Inferior parietal cortex (tissue), 1 donor: ENCODE measurements around the gene TBC1D1.
"Not testable (repeated sequence)": the region's sequence is repeated elsewhere in the genome, so short reads cannot be mapped to it uniquely, and the experiment has no call there.

Source experiments
- DNase-seq: peaks from one replicate; pipeline ENCODE4 v3.0.0-alpha.2; 2016; ENCODE audit errors: extremely low spot score

Gene TBC1D1

GRCh38 chr4:37964734-37965457, 74.0 kb downstream of the TBC1D1 start:
- DNase-seq = no peak

GRCh38 chr4:37966044-37966443, 75.2 kb downstream of the TBC1D1 start:
- DNase-seq = no peak

- DNase-seq = no peak
Measured at GRCh38 chr4:37967736-37968135, 76.9 kb downstream of the TBC1D1 start.

- DNase-seq = no peak
Measured at GRCh38 chr4:37968747-37969146, 77.9 kb downstream of the TBC1D1 start.

GRCh38 chr4:37970702-37971101, 79.8 kb downstream of the TBC1D1 start:
- DNase-seq = no peak

- DNase-seq = no peak
Measured at GRCh38 chr4:37971202-37971601, 80.3 kb downstream of the TBC1D1 start.

- no peak for DNase-seq
Measured at GRCh38 chr4:37973441-37973840, 82.6 kb downstream of the TBC1D1 start.

GRCh38 chr4:37975321-37975822, 84.5 kb downstream of the TBC1D1 start:
- DNase-seq = not testable (repeated sequence)

GRCh38 chr4:37976507-37976906, 85.6 kb downstream of the TBC1D1 start:
- no peak for DNase-seq

- DNase-seq = no peak
Measured at GRCh38 chr4:37976991-37977470, 86.1 kb downstream of the TBC1D1 start.

- peak; percentile 47 for DNase-seq
Measured at GRCh38 chr4:37977471-37978247, 86.8 kb downstream of the TBC1D1 start.

GRCh38 chr4:37978248-37978924, 87.5 kb downstream of the TBC1D1 start:
- no peak for DNase-seq

- DNase-seq = no peak
Measured at GRCh38 chr4:37980246-37980645, 89.4 kb downstream of the TBC1D1 start.

GRCh38 chr4:37981425-37981824, 90.5 kb downstream of the TBC1D1 start:
- no peak for DNase-seq

- DNase-seq = peak; percentile 25
Measured at GRCh38 chr4:37981844-37982720, 91.2 kb downstream of the TBC1D1 start.

GRCh38 chr4:37982736-37983135, 91.9 kb downstream of the TBC1D1 start:
- DNase-seq = no peak

GRCh38 chr4:37983951-37984350, 93.1 kb downstream of the TBC1D1 start:
- no peak for DNase-seq

GRCh38 chr4:37985730-37986275, 94.9 kb downstream of the TBC1D1 start:
- DNase-seq = no peak

- no peak for DNase-seq
Measured at GRCh38 chr4:37988670-37989069, 97.8 kb downstream of the TBC1D1 start.

- DNase-seq = no peak
Measured at GRCh38 chr4:37989398-37990260, 98.7 kb downstream of the TBC1D1 start.
